Common myeloid progenitor, CD34-positive (primary cell): ENCODE measurements around the gene NDUFS5.
"Not testable (repeated sequence)": the region's sequence is repeated elsewhere in the genome, so short reads cannot be mapped to it uniquely, and the experiment has no call there.

Experiments used
- CTCF ChIA-PET: fragments of 350-600 bp; sonication (Branson Sonifier 250); formaldehyde crosslinking; loops from one replicate; lab custom pipeline; 2021; ENCODE audit warnings: antibody characterized with exemption; lab: Charles Lee
- POLR2A ChIA-PET: fragments of 350-600 bp; sonication (Branson Sonifier 250); formaldehyde crosslinking; loops from one replicate; lab custom pipeline; 2021; ENCODE audit warnings: antibody characterized with exemption; lab: Charles Lee
- DNase-seq, 3 donors: peaks; one replicate each; pipeline versions ENCODE4 v3.0.0 to v3.0.0-alpha.2; 2013
- H3K27ac ChIP-seq, 2 experiments: 1 replicate in 1 of 2; 2 replicates in 1 of 2; pipeline ENCODE4 v1.7.0; 2013; ENCODE audit warnings: inconsistent platforms in 2 of 2, low read length in 2 of 2, mild to moderate bottlenecking in 2 of 2, low read depth in 1 of 2, moderate library complexity in 1 of 2; ENCODE audit not compliant: severe bottlenecking in 2 of 2, insufficient read depth in 1 of 2, poor library complexity in 1 of 2
- H3K27me3 ChIP-seq, 5 experiments: replicated peaks in 2 of 5; 1 replicate in 3 of 5; 2 replicates in 2 of 5; pipeline versions ENCODE4 v1.6.1 to v1.7.0; 2013; ENCODE audit warnings: low read length in 4 of 5, mild to moderate bottlenecking in 2 of 5, moderate library complexity in 2 of 5, inconsistent platforms in 1 of 5; ENCODE audit not compliant: insufficient read depth in 5 of 5, control insufficient read depth in 4 of 5
- H3K36me3 ChIP-seq, 4 experiments: 1 replicate in 2 of 4; 2 replicates in 2 of 4; pipeline versions ENCODE4 v1.6.1 to v1.7.0; 2013; ENCODE audit warnings: low read length in 3 of 4, control low read depth in 1 of 4, mild to moderate bottlenecking in 1 of 4; ENCODE audit not compliant: control insufficient read depth in 4 of 4, insufficient read depth in 4 of 4
- H3K4me1 ChIP-seq, 4 experiments: 1 replicate in 3 of 4; 2 replicates in 1 of 4; pipeline versions ENCODE4 v1.6.1 to v1.7.1; 2013; ENCODE audit warnings: low read length in 3 of 4, mild to moderate bottlenecking in 3 of 4, control low read depth in 1 of 4, inconsistent platforms in 1 of 4, moderate library complexity in 1 of 4; ENCODE audit not compliant: control insufficient read depth in 4 of 4, insufficient read depth in 4 of 4; ENCODE audit errors: control extremely low read depth in 1 of 4
- H3K4me3 ChIP-seq, 7 experiments: 1 replicate in 4 of 7; 2 replicates in 3 of 7; pipeline versions ENCODE4 v1.5.1 to v1.7.0; 2013; ENCODE audit warnings: mild to moderate bottlenecking in 7 of 7, low read length in 6 of 7, moderate library complexity in 6 of 7, inconsistent platforms in 2 of 7, low read depth in 2 of 7, control low read depth in 1 of 7; ENCODE audit not compliant: insufficient read depth in 4 of 7, control insufficient read depth in 1 of 7; ENCODE audit errors: extremely low read depth in 1 of 7
- H3K9me3 ChIP-seq, 5 experiments: 1 replicate in 4 of 5; 2 replicates in 1 of 5; pipeline versions ENCODE4 v1.6.1 to v1.7.1; 2013; ENCODE audit warnings: low read length in 4 of 5, mild to moderate bottlenecking in 2 of 5, inconsistent platforms in 1 of 5, low read depth in 1 of 5, moderate library complexity in 1 of 5; ENCODE audit not compliant: control insufficient read depth in 4 of 5, insufficient read depth in 2 of 5; ENCODE audit errors: control extremely low read depth in 1 of 5
- WGBS: methylation state at CpG from one replicate; pipeline ENCODE4 v1.1.5; 2013; ENCODE audit not compliant: insufficient coverage; 5-methylcytosine and 5-hydroxymethylcytosine counted together

NDUFS5 gene

GRCh38 chr1:39016604-39017171 is 9.5 kb upstream of the NDUFS5 start:
- ChIA-PET POLR2A (no interaction called here), CTCF (no interaction called here)
- no peaks in the 10 kb centered on the region for H3K27me3 ChIP-seq
- H3K4me1 ChIP-seq, result no peaks in the 10 kb centered on the region
- no peak overlapping the region for H3K4me3 ChIP-seq
- 96% methylated on average over 7 of the region's 10 CpGs for WGBS
- no peak for DNase-seq
- H3K36me3 ChIP-seq, result peaks cover 0 to 3% (median 0%) of the 10 kb centered on the region in 4 experiments
- H3K9me3 ChIP-seq, result no peaks in the 10 kb centered on the region
- H3K27ac ChIP-seq, result no peak overlapping the region

GRCh38 chr1:39017266-39017665 is 8.9 kb upstream of the NDUFS5 start:
- no peak overlapping the region for H3K27ac ChIP-seq
- no peak for DNase-seq
- no peaks in the 10 kb centered on the region for H3K9me3 ChIP-seq
- H3K4me3 ChIP-seq, result no peak overlapping the region
- H3K4me1 ChIP-seq, result no peaks in the 10 kb centered on the region
- no peaks in the 10 kb centered on the region for H3K27me3 ChIP-seq
- POLR2A ChIA-PET, result no interaction called here
- WGBS, result 94% methylated on average over 5 of the region's 5 CpGs
- H3K36me3 ChIP-seq, result peaks cover 0 to 3% (median 0%) of the 10 kb centered on the region in 4 experiments
- CTCF ChIA-PET, result no interaction called here

- POLR2A ChIA-PET, H3K9me3 ChIP-seq, DNase-seq, H3K4me3 ChIP-seq, H3K36me3 ChIP-seq, H3K4me1 ChIP-seq, H3K27ac ChIP-seq, H3K27me3 ChIP-seq: not testable (repeated sequence)
- CTCF ChIA-PET, result interaction anchor here (1.8 kb wide), 1 partner anchor 11 kb away, joined by 3 read pairs; no protein-coding TSS in a partner anchor
- WGBS, result no CpG with 5 or more reads among the region's 1 CpG
These were observed 5.7 kb upstream of the NDUFS5 start for GRCh38 chr1:39020494-39020893.

- H3K4me3 ChIP-seq, result no peak overlapping the region
- H3K27ac ChIP-seq, result no peak overlapping the region
- POLR2A ChIA-PET, result interaction anchor here (0.6 kb wide), 1 partner anchor 26 kb away, joined by 3 read pairs; no protein-coding TSS in a partner anchor
- no peaks in the 10 kb centered on the region for H3K9me3 ChIP-seq
- H3K27me3 ChIP-seq, result no peaks in the 10 kb centered on the region
- WGBS, result no CpG with 5 or more reads among the region's 1 CpG
- DNase-seq, result no peak
- H3K4me1 ChIP-seq, result peaks cover 0 to 6% (median 5%) of the 10 kb centered on the region in 4 experiments
- no peaks in the 10 kb centered on the region for H3K36me3 ChIP-seq
- CTCF ChIA-PET, result interaction anchor here (1.8 kb wide), 1 partner anchor 12 kb away, joined by 3 read pairs; no protein-coding TSS in a partner anchor
These were observed 4.7 kb upstream of the NDUFS5 start for GRCh38 chr1:39021426-39021825.

- Histone ChIP-seq H3K9me3 (no peaks in the 10 kb centered on the region), H3K27ac (no peak overlapping the region), H3K4me3 (no peak overlapping the region), H3K36me3 (no peaks in the 10 kb centered on the region), H3K27me3 (no peaks in the 10 kb centered on the region), H3K4me1 (peaks cover 0 to 13% (median 8%) of the 10 kb centered on the region in 4 experiments)
- POLR2A ChIA-PET, result no interaction called here
- no peak for DNase-seq
- WGBS, result 80% methylated on average over 1 of the region's 1 CpG
- CTCF ChIA-PET, result no interaction called here
These were observed 3.0 kb upstream of the NDUFS5 start for GRCh38 chr1:39023140-39023539.

GRCh38 chr1:39026866-39027507 is 837 bp downstream of the NDUFS5 start:
- 19% methylated on average over 14 of the region's 30 CpGs for WGBS
- H3K4me3 ChIP-seq, result peak overlapping the region; percentile 76 to 99 (median 94)
- no peaks in the 10 kb centered on the region for H3K27me3 ChIP-seq
- peaks cover 0 to 13% (median 8%) of the 10 kb centered on the region in 4 experiments for H3K4me1 ChIP-seq
- peak overlapping the region; percentile 86 to 97 for H3K27ac ChIP-seq
- H3K36me3 ChIP-seq, result peaks cover 6 to 25% (median 15%) of the 10 kb centered on the region in 4 experiments
- ChIA-PET POLR2A (interaction anchor here (0.7 kb wide), 1 partner anchor 27 kb away, joined by 5 read pairs; no protein-coding TSS in a partner anchor), CTCF (interaction anchor here (1.0 to 1.7 kb wide), 6 partner anchors 10 to 165 kb away, joined by 3 to 6 read pairs (median 3); no protein-coding TSS in a partner anchor)
- H3K9me3 ChIP-seq, result no peaks in the 10 kb centered on the region
- DNase-seq, result no peak

- H3K9me3 ChIP-seq, result no peaks in the 10 kb centered on the region
- H3K4me3 ChIP-seq, result peak overlapping the region in 2 of 7 experiments; percentile 16 to 45
- H3K36me3 ChIP-seq, result peaks cover 12 to 59% (median 44%) of the 10 kb centered on the region in 4 experiments
- DNase-seq, result peak in 1 of 3 donors; percentile 35
- WGBS, result no CpG with 5 or more reads among the region's 6 CpGs
- H3K27ac ChIP-seq, result no peak overlapping the region
- ChIA-PET CTCF (no interaction called here), POLR2A (no interaction called here)
- H3K27me3 ChIP-seq, result no peaks in the 10 kb centered on the region
- H3K4me1 ChIP-seq, result no peaks in the 10 kb centered on the region
These were observed 8.0 kb downstream of the NDUFS5 start for GRCh38 chr1:39034114-39034654.
